ENCODE results near the gene MROH7. TPM values are rescaled to one million over a fixed set of nuclear protein-coding genes. Genes with fewer than 3 reads are reported as not detected.

MROH7 gene
- polyA plus RNA-seq, 4 donors, result 3.7 to 6.5 (median 4.7) TPM

- DNase-seq (ENCODE audit: low read depth in 4 of 4, low spot score in 3 of 4), result peak in 3 of 4 donors; percentile 20 to 31 (median 30)
Measured at GRCh38 chr1:54649130-54649898, 7.7 kb downstream of the MROH7 start.

GRCh38 chr1:54649921-54650320, 8.3 kb downstream of the MROH7 start:
- DNase-seq (ENCODE audit: low read depth in 4 of 4, low spot score in 3 of 4), result no peak

DNA sequence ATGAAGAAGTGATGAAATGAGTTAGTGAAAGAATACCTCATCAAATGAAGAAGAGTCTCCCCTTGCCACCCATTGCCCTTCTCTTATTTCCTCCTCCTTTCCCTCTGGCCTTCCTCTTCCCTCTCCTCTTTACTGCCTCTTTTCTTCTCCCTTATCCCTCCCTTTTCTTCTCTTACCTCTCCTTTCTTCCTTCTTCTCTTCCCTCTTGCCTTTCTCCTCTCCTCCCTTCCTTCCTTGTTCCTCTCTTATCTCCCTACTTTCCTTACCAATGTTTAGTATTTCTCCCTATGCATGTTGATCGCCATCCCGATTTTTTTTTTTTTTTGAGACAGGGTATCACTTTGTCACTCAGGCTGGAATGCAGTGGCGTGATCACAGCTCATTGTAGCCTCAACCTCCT, 8.8 kb downstream of the MROH7 start:
- DNase-seq (ENCODE audit: low read depth in 4 of 4, low spot score in 3 of 4), result no peak

GRCh38 chr1:54651608-54652007, 10.0 kb downstream of the MROH7 start:
- DNase-seq (ENCODE audit: low read depth in 4 of 4, low spot score in 3 of 4), result no peak

- DNase-seq (ENCODE audit: low read depth in 4 of 4, low spot score in 3 of 4), result no peak
Measured at GRCh38 chr1:54652168-54652567, 10.6 kb downstream of the MROH7 start.

- no peak for DNase-seq (ENCODE audit: low read depth in 4 of 4, low spot score in 3 of 4)
Measured at GRCh38 chr1:54653036-54653435, 11.4 kb downstream of the MROH7 start.

GRCh38 chr1:54658164-54658913, 16.8 kb downstream of the MROH7 start:
- DNase-seq (ENCODE audit: low read depth in 4 of 4, low spot score in 3 of 4), result no peak

- no peak for DNase-seq (ENCODE audit: low read depth in 4 of 4, low spot score in 3 of 4)
Measured at GRCh38 chr1:54663725-54664124, 22.1 kb downstream of the MROH7 start.

DNA sequence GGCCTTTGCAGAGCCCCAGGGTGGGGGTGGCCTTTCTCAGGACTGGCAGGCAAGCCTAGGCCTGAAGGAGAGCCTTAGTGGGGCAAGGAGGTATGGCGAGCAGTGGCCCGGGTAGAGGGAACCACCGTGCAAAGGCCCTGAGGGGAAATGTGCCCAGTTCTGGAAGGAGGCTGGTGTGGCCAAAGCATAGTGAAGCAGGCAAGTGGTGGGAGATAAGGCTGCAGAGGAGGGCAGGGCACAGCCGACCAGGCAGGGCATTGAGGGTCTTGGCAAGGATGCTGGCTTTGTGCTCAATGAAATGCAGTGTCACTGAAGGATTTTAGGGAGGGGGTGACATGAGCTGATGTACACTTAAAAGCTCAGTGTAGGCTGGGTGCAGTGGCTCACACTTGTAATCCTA, 22.8 kb downstream of the MROH7 start:
- DNase-seq (ENCODE audit: low read depth in 4 of 4, low spot score in 3 of 4), result no peak

- no peak for DNase-seq (ENCODE audit: low read depth in 4 of 4, low spot score in 3 of 4)
Measured at GRCh38 chr1:54665852-54666251, 24.3 kb downstream of the MROH7 start.

DNA sequence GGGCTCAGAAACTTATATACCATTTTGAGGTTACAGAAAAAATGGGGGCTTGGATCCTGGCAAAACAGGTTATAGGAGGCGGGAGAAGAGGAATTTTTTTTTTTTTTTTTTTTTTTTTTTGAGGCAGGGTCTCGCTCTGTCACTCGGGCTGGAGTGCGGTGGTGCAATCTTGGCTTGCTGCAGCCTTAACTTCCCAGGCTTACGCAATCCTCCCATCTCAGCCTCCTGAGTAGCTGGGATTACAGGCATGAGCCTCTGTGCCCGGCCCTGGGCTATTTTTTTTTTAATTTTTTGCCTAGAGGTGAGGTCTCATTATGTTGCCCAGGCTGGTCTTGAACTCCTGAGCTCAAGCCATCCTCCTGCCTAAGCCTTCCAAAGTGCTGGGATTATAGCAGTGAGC, 24.7 kb downstream of the MROH7 start:
- no peak for DNase-seq (ENCODE audit: low read depth in 4 of 4, low spot score in 3 of 4)

- DNase-seq (ENCODE audit: low read depth in 4 of 4, low spot score in 3 of 4), result no peak
Measured at GRCh38 chr1:54667797-54668196, 26.2 kb downstream of the MROH7 start.

GRCh38 chr1:54668567-54668966, 27.0 kb downstream of the MROH7 start:
- no peak for DNase-seq (ENCODE audit: low read depth in 4 of 4, low spot score in 3 of 4)

- DNase-seq (ENCODE audit: low read depth in 4 of 4, low spot score in 3 of 4), result no peak
Measured at GRCh38 chr1:54671985-54672608, 30.5 kb downstream of the MROH7 start.

- DNase-seq (ENCODE audit: low read depth in 4 of 4, low spot score in 3 of 4), result no peak
Measured at GRCh38 chr1:54678776-54679643, 37.4 kb downstream of the MROH7 start.

GRCh38 chr1:54679706-54680105, 38.1 kb downstream of the MROH7 start:
- no peak for DNase-seq (ENCODE audit: low read depth in 4 of 4, low spot score in 3 of 4)

DNA sequence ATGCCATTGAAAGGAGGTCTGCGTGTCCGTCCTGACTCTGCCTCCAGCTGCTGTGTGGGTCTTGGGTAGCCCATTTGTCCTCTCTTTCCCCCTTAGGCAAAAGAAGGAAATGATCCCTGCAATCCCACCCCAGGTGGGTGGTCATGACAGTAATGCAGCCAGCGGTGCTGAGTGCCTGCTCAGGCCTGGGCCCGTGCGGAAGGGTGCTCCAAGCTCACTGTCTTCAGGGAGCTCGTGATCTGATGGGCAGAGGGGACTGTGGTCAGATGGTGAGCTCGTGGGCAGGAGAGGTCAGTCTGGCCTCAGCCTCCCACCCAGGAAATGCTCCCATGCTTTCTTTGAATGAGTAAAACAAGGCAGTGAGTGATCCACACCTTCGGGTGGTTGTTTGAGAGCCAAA, 38.8 kb downstream of the MROH7 start:
- no peak for DNase-seq (ENCODE audit: low read depth in 4 of 4, low spot score in 3 of 4)

DNA sequence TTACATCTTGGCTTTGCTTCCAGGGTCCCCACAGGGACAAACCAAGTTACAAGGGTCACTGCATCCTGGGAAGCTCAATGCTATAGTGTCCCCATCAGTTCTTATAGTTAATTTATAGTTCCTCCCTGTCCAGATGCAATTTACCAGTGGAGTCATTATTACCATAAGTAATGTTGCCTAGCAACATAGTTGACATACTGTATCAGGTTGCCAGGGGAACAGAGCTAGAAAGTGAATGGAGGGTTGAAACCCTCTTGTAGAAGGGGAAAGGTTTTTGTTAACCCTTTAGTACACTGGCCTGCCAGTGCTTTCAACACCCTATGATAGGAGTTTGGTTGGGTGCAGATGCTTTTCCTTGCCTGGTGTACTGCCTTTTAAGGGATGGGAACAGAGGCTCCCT, 39.8 kb downstream of the MROH7 start:
- peak in 2 of 4 donors; percentile 7 to 14 for DNase-seq (ENCODE audit: low read depth in 4 of 4, low spot score in 3 of 4)

GRCh38 chr1:54683453-54683852, 41.9 kb downstream of the MROH7 start:
- DNase-seq (ENCODE audit: low read depth in 4 of 4, low spot score in 3 of 4), result no peak

DNA sequence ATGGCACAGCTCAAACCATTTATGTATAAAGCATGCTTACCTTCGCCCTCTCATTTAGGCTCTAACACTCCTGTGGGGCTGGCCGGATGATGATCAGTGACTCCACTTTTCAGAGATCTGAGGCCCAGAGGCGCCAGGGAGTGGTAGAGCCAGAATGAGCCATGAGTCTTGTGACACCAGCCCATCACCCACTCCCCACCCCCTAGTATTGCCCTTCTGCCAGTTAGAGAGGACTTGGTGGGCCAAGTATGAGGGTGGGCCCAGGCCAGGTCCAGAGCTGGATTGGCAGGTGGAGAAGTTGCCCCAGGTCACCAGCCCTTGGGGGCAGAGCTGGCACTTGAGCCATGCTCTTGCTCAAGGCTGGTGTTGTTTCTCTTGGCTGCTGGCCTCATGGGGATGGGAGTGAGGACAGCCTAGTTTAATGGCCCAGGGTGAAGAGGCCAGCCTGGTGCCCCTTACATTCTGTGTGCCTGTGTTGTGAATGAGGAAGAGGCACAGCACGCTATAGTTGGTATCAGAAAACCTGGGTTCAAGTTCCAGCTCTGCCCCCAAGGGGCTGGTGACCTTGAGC, 43.8 kb downstream of the MROH7 start:
- no peak for DNase-seq (ENCODE audit: low read depth in 4 of 4, low spot score in 3 of 4)

All from right renal pelvis (tissue), 4 donors.